ENCODE measurements around the gene BTBD17. TPM values are rescaled to one million over a fixed set of nuclear protein-coding genes. Genes with fewer than 3 reads are reported as not detected.

Gene BTBD17
- total RNA-seq, 4 donors from 2014 or later: not detected

- no peak for TF ChIP-seq EP300 (IDR thresholded peaks at IDR 0.05)
- TF ChIP-seq POLR2A (IDR thresholded peaks at IDR 0.05): no peak
- TF ChIP-seq, protein P1, sequence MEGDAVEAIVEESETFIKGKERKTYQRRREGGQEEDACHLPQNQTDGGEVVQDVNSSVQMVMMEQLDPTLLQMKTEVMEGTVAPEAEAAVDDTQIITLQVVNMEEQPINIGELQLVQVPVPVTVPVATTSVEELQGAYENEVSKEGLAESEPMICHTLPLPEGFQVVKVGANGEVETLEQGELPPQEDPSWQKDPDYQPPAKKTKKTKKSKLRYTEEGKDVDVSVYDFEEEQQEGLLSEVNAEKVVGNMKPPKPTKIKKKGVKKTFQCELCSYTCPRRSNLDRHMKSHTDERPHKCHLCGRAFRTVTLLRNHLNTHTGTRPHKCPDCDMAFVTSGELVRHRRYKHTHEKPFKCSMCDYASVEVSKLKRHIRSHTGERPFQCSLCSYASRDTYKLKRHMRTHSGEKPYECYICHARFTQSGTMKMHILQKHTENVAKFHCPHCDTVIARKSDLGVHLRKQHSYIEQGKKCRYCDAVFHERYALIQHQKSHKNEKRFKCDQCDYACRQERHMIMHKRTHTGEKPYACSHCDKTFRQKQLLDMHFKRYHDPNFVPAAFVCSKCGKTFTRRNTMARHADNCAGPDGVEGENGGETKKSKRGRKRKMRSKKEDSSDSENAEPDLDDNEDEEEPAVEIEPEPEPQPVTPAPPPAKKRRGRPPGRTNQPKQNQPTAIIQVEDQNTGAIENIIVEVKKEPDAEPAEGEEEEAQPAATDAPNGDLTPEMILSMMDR (IDR thresholded peaks at IDR 0.05): no peak
- Histone ChIP-seq H3K4me3 (no peak overlapping the region), H3K36me3 (no peaks in the 10 kb centered on the region), H3K27ac (no peak overlapping the region), H3K4me1 (no peaks in the 10 kb centered on the region), H3K9me3 (peaks cover 0 to 8% (median 0%) of the 10 kb centered on the region in 4 donors), H3K27me3 (peaks cover 0 to 3% of the 10 kb centered on the region in 2 donors)
- 84 to 89% methylated on average over 14 to 15 of the region's 15 CpGs for WGBS, 2 donors
- no peak for DNase-seq (ENCODE audit: low spot score in 2 of 2)
Measured at GRCh38 chr17:74314877-74315276, 46.8 kb downstream of the BTBD17 start.

DNA sequence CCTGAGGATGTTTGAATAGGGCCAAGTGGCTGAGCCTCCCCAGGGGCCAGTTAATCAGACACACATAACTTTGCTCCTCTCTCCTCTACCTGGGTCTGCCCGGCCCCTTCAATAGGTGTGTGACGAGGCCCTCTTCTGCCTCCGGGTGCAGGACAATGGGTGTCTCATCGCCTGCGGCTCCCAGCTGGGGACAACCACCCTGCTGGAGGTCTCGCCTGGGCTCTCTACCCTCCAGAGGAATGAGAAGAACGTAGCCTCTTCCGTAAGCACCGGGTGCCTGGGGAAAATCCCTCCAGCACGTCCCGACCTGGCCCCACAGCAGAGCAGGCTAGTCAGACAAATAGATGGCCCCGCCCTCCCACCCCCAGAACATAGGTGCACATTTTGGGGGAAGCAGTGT, 51.8 kb downstream of the BTBD17 start:
- Histone ChIP-seq H3K4me3 (no peak overlapping the region), H3K9me3 (peaks cover 0 to 8% (median 0%) of the 10 kb centered on the region in 4 donors), H3K27me3 (peaks cover 0 to 3% of the 10 kb centered on the region in 2 donors), H3K36me3 (no peaks in the 10 kb centered on the region), H3K27ac (no peak overlapping the region), H3K4me1 (no peaks in the 10 kb centered on the region)
- no peak for TF ChIP-seq POLR2A (IDR thresholded peaks at IDR 0.05)
- TF ChIP-seq, protein P1 (IDR thresholded peaks at IDR 0.05): no peak
- no peak for TF ChIP-seq EP300 (IDR thresholded peaks at IDR 0.05)
- 62 to 64% methylated on average over 7 to 12 of the region's 12 CpGs for WGBS, 2 donors
- DNase-seq (ENCODE audit: low spot score in 2 of 2): no peak

GRCh38 chr17:74307984-74308773, 53.5 kb downstream of the BTBD17 start:
- no peak for DNase-seq (ENCODE audit: low spot score in 2 of 2)
- Histone ChIP-seq H3K27ac (peak overlapping the region in 1 of 4 donors; percentile 56), H3K4me1 (no peaks in the 10 kb centered on the region), H3K9me3 (peaks cover 0 to 8% (median 0%) of the 10 kb centered on the region in 4 donors), H3K36me3 (no peaks in the 10 kb centered on the region), H3K4me3 (no peak overlapping the region), H3K27me3 (peaks cover 0 to 3% of the 10 kb centered on the region in 2 donors)
- 61 to 64% methylated on average over 15 of the region's 15 CpGs for WGBS, 2 donors
- TF ChIP-seq POLR2A (IDR thresholded peaks at IDR 0.05) (no peak), EP300 (IDR thresholded peaks at IDR 0.05) (peak in 1 of 2 donors; percentile 57)

Other genes with a start within 250 kb of the BTBD17 start
- gene RPL38, start 158.2 kb downstream of the BTBD17 start, total RNA-seq: 100 to 1,000 TPM; 284 to 366 (median 363) TPM
- gene TTYH2, start 148.3 kb downstream of the BTBD17 start, total RNA-seq: 10 to 100 TPM; 22.6 to 37.2 (median 26.4) TPM
- under 1 TPM in 1 of 4 donors, not detected in 3; 0.60 TPM for gene DNAI2, start 87.6 kb downstream of the BTBD17 start, total RNA-seq
- 100 to 1,000 TPM in 3 of 4 donors, 10 to 100 TPM in 1; 77.4 to 211 (median 117) TPM for gene KIF19, start 35.6 kb downstream of the BTBD17 start, total RNA-seq
- gene GPR142, start 5.6 kb upstream of the BTBD17 start, total RNA-seq: 1 to 10 TPM in 1 of 4 donors, under 1 TPM in 1, not detected in 2; 0.59 to 2.8 TPM
- gene GPRC5C, start 70.2 kb upstream of the BTBD17 start, total RNA-seq: 10 to 100 TPM; 41.6 to 96.4 (median 55.1) TPM
- gene CD300A, start 104.8 kb upstream of the BTBD17 start, total RNA-seq: 10 to 100 TPM in 2 of 4 donors, 1 to 10 TPM in 2; 6.8 to 12.6 (median 9.8) TPM
- gene CD300LB, start 169.6 kb upstream of the BTBD17 start, total RNA-seq: under 1 TPM in 2 of 4 donors, not detected in 2; 0.21 to 0.44 TPM
- 1 to 10 TPM in 2 of 4 donors, under 1 TPM in 1, not detected in 1; 0.59 to 1.8 (median 1.7) TPM for gene CD300C, start 184.2 kb upstream of the BTBD17 start, total RNA-seq
- gene CD300H, start 205.6 kb upstream of the BTBD17 start, total RNA-seq: not detected
- gene CD300LD, start 230.4 kb upstream of the BTBD17 start, total RNA-seq: not detected